Tibial artery (tissue), 4 donors: ENCODE data around the gene CD63.

Experiments used
- DNase-seq, 2 donors: peaks; one replicate each; pipeline ENCODE4 v3.0.0-alpha.2; 2019
- H3K27ac ChIP-seq, 2 donors: fragments of 200-600 bp; sonication (generic) in 1 of 2; 1 replicate in 1 of 2; 2 replicates in 1 of 2; pipeline ENCODE4 v1.5.1; 2018 to 2019; ENCODE audit warnings: mild to moderate bottlenecking in 1 of 2
- H3K27me3 ChIP-seq, 2 donors: fragments of 200-600 bp; sonication (generic) in 1 of 2; one replicate each; pipeline versions ENCODE4 v1.5.1 to v1.6.0; 2016 to 2019
- H3K36me3 ChIP-seq, 3 donors: fragments of 200-600 bp; sonication (generic) in 2 of 3; one replicate each; pipeline ENCODE4 v1.5.1; 2016 to 2019; ENCODE audit warnings: mild to moderate bottlenecking in 2 of 3
- H3K4me1 ChIP-seq, 4 donors: fragments of 200-600 bp; sonication (generic) in 2 of 4; 1 replicate in 3 of 4; 2 replicates in 1 of 4; pipeline ENCODE4 v1.5.1; 2016 to 2019
- H3K4me3 ChIP-seq, 2 donors: fragments of 200-600 bp; sonication (generic) in 1 of 2; 1 replicate in 1 of 2; 2 replicates in 1 of 2; pipeline ENCODE4 v1.5.1; 2018 to 2019; ENCODE audit warnings: mild to moderate bottlenecking in 2 of 2
- H3K9me3 ChIP-seq, 3 donors: fragments of 200-600 bp; sonication (generic) in 1 of 3; one replicate each; pipeline ENCODE4 v1.5.1; 2016 to 2019
- intact Hi-C: fragments of 100-400 bp; cut with DNase I; formaldehyde crosslinking; loops from one replicate; pipeline ENCODE4 v1.15.0; 2023; ENCODE audit warnings: low total_unique reads
- TF ChIP-seq, protein P1 (sequence below), 2 experiments: fragments of 200-600 bp in 1 of 2; fragments of 450-650 bp in 1 of 2; IDR thresholded peaks; one replicate each; pipeline ENCODE4 v1.5.1; 2017 to 2019; ENCODE audit warnings: antibody characterized with exemption in 2 of 2, mild to moderate bottlenecking in 1 of 2, moderate library complexity in 1 of 2

Gene CD63, protein sequence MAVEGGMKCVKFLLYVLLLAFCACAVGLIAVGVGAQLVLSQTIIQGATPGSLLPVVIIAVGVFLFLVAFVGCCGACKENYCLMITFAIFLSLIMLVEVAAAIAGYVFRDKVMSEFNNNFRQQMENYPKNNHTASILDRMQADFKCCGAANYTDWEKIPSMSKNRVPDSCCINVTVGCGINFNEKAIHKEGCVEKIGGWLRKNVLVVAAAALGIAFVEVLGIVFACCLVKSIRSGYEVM

DNA sequence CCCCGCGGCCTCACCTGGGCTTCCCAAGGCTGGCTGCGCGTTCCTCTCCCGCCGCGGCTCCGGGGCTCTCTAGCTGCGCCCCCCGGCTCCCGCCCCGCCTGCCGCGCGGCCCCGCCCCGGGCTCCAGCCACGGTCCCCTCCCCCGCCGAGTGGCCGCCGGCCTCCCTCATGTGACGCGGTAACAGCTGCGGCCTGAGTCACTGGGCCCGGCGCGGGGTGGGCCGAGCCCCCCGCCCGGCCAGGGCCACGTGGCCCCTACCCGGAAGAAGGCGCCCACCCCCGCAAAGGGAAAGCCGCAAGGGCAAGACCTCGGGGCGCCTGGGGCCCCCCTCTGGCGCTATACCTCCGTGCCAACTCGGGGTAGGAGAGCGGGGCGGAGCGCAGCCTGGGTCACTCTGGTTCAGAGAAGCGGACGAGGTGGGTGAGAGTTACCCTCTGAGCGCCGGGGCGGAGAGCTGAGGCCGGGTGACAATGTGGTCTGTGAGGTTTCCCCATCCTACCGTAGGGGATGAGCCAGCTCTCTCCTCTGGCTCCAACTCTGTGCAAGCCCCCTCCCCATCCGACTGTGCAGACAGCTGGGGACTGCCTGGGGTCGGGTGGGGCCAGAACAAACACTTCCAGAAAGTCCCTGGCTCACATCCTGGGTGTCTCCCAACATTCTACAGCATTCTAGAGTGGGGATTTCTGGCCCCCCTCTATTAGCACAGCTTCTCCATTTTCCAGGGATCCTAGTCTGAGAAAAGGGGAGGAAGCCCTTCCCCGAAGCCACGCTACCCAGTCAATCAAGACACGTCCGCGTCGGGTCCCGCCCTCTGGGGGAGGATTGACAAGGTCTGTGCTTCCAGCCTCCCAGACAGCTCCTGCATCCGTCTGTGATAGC lies at the start of gene CD63:
TSS of gene CD63 (minus strand) at position 71 of the 880 bp plus-strand sequence. CDS start 668 bp downstream, outside the sequence.
- Histone ChIP-seq H3K36me3 (peaks cover 24 to 32% (median 29%) of the 10 kb centered on the region in 3 donors), H3K9me3 (no peaks in the 10 kb centered on the region), H3K27ac (peak within 1 kb of the TSS; percentile 98 to 99), H3K4me3 (peak within 1 kb of the TSS; percentile 92 to 97), H3K4me1 (peaks cover 0 to 50% (median 41%) of the 10 kb centered on the region in 4 donors), H3K27me3 (no peaks in the 10 kb centered on the region)
- peak; percentile 96 to 98 for DNase-seq
- TF ChIP-seq, protein P1, sequence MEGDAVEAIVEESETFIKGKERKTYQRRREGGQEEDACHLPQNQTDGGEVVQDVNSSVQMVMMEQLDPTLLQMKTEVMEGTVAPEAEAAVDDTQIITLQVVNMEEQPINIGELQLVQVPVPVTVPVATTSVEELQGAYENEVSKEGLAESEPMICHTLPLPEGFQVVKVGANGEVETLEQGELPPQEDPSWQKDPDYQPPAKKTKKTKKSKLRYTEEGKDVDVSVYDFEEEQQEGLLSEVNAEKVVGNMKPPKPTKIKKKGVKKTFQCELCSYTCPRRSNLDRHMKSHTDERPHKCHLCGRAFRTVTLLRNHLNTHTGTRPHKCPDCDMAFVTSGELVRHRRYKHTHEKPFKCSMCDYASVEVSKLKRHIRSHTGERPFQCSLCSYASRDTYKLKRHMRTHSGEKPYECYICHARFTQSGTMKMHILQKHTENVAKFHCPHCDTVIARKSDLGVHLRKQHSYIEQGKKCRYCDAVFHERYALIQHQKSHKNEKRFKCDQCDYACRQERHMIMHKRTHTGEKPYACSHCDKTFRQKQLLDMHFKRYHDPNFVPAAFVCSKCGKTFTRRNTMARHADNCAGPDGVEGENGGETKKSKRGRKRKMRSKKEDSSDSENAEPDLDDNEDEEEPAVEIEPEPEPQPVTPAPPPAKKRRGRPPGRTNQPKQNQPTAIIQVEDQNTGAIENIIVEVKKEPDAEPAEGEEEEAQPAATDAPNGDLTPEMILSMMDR (IDR thresholded peaks at IDR 0.05): peak in 1 of 2 experiments; percentile 4
- intact Hi-C loops: no loop called here

DNA sequence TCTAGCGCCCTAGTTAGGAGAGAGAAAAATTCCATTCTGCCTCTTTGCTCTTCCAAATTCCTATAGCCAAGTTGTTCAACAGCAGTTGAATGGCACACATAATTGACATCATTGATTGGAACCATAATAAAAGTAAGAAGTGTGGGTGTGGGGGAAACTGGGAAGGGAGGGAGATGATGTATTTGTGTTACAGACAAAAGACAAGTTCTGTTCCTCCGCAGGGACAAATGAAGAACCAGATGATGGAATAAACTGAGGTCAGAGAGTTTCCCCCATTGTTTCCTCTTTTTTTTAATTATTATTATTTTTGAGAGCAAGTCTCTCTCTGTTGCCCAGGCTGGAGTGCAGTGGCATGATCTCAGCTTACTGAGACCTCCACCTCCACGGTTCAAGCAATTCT lies 49.0 kb upstream of the CD63 start:
- intact Hi-C loops: no loop called here
- no peaks in the 10 kb centered on the region for H3K4me1 ChIP-seq
- peaks cover 43 to 83% (median 48%) of the 10 kb centered on the region in 3 donors for H3K36me3 ChIP-seq
- TF ChIP-seq, protein P1 (IDR thresholded peaks at IDR 0.05): no peak
- H3K27ac ChIP-seq: no peak overlapping the region
- H3K9me3 ChIP-seq: no peaks in the 10 kb centered on the region
- no peak overlapping the region for H3K4me3 ChIP-seq
- H3K27me3 ChIP-seq: no peaks in the 10 kb centered on the region
- DNase-seq: no peak

DNA sequence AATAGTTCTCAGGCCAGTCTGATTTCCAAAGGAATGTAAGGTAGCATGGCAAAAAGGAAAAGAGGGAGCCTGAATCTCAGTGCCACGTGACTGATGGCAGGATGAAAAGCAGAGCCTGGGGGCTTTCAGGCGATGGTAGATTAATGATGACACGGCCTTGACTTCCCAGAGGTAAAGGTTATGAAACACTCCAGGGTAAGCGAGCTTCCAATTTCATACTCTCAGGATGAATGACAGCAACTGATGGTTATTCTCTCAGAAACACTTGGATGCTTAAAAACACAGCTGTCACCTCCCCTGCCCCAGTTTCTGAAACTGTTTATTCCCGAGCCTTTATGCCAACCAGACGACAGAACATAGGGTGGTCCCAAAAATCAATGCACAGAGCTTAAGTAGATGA lies 42.9 kb upstream of the CD63 start:
- H3K27me3 ChIP-seq: no peaks in the 10 kb centered on the region
- intact Hi-C loops: no loop called here
- TF ChIP-seq, protein P1 (IDR thresholded peaks at IDR 0.05): no peak
- H3K9me3 ChIP-seq: no peaks in the 10 kb centered on the region
- no peak overlapping the region for H3K27ac ChIP-seq
- DNase-seq: no peak
- H3K4me3 ChIP-seq: no peak overlapping the region
- H3K4me1 ChIP-seq: no peaks in the 10 kb centered on the region
- peaks cover 6 to 60% (median 22%) of the 10 kb centered on the region in 3 donors for H3K36me3 ChIP-seq

DNA sequence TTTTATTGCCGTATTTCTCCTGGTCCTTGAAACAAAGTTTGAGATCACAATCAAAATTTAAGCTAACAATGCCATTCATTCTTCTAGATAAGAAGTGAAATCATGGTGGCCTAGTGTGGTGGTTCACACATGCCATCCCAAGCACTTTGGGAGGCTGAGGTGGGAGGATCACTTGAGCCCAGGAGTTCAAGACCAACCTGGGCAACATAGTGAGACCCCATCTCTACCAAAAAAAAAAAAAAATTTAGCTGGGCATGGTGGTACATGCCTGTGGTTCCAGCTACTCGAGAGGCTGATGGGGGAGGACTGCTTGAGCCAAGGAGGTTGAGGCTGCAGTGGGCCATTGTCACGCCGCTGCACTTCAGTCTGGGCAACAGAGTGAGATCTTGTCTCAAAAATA lies 38.3 kb upstream of the CD63 start:
- TF ChIP-seq, protein P1 (IDR thresholded peaks at IDR 0.05): no peak

DNA sequence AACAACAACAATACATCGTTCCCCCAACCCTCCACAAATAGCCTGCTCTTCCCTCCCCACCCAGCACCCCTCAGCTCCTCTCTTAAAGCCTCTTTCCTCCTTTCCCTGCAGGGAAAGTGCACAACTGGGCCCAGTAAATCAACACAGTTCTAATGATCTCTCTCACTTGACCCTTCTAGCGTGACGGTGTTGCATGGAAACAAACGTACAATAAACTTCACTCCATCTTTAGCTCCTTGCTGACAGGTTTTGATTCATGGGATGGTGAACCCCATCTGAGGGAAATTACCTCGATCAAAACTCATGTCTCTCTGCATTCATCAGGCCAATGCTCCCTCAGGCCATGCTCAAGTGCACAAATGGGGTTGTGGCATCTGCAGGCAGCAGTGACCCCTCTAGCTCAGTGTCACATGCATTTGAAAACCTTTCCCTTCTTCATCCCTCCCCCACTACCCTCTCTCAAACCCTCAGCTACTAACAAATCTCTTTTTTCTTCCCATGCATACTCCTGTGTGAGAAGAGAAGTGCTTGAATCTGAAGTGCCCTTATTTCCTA lies 37.0 kb upstream of the CD63 start:
- intact Hi-C loops: no loop called here
- Histone ChIP-seq H3K9me3 (no peaks in the 10 kb centered on the region), H3K4me1 (no peaks in the 10 kb centered on the region), H3K36me3 (peaks cover 18 to 61% (median 25%) of the 10 kb centered on the region in 3 donors), H3K27ac (no peak overlapping the region), H3K4me3 (no peak overlapping the region), H3K27me3 (no peaks in the 10 kb centered on the region)
- no peak for DNase-seq
- TF ChIP-seq, protein P1 (IDR thresholded peaks at IDR 0.05): no peak

More for the DNA sequence above, 38.3 kb upstream of the CD63 start:
- intact Hi-C loops: no loop called here
- Histone ChIP-seq H3K9me3 (no peaks in the 10 kb centered on the region), H3K27ac (no peak overlapping the region), H3K4me1 (no peaks in the 10 kb centered on the region), H3K36me3 (peaks cover 11 to 57% (median 30%) of the 10 kb centered on the region in 3 donors), H3K27me3 (no peaks in the 10 kb centered on the region), H3K4me3 (no peak overlapping the region)
- no peak for DNase-seq
